ENCODE data around the gene RALGPS1.

Gene RALGPS1

DNA sequence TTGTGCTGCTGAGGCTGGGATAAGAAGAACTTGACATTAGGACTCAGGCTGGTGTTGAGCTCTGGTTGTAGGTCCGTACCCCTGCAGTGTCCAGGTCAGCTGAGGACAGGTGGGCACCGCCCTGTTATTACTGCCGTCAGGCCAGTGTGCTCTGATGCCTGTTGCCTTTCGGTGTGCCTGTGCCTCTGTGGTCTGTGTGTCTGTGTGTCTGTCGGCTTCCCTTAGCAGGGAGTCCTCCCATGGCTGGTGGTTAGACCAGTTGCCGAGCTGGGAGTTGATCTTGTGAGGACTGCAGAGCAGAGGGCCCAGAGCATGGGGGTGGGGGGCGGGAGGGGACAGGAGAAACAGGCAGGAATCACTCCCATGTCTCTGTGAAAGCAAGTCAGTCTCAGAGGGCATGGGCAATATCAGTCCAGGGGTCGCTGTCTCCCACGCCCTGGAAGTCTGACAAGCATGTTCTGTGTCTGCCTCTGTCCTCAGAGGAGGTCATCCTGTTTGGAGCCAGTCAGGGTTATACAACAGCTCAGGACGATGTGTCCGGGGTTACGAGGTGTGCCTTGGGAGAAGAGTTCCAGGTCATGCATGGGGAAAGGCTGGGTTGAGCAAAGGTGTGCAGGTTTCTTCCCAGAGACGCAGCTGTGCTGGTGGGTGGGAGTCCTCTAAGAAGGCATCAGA lies 282.7 kb downstream of the RALGPS1 start:
- in situ Hi-C loops (cut with MboI; ENCODE audit: low sequenced_read_pairs), result loop anchor here (5.0 kb wide), 1 partner anchor 260 kb away; no protein-coding TSS in a partner anchor

GRCh38 chr9:127197861-127198430 lies 283.4 kb downstream of the RALGPS1 start:
- in situ Hi-C loops (cut with MboI; ENCODE audit: low sequenced_read_pairs), result loop anchor here (5.0 kb wide), 1 partner anchor 261 kb away; no protein-coding TSS in a partner anchor

DNA sequence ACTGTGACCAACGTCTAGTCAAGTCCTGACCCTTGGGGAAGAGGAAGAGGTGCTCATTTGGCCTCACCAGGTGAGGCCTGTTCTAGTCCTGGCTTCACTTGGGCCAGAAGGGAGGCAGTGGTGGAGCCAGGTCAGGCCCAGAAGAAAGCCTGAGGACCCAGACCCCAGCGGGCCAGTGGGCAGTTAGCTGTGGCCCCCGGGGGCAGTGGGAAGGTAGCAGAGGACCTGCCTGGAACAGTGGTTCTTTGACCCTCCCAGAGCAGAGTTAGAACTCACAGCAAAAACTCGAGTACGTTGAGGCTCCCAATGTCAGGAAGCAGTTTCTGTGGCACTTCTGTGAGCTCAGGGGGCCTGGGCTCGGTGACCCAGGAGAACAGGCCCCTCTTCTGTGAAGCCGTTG lies 284.0 kb downstream of the RALGPS1 start:
- in situ Hi-C loops (cut with MboI; ENCODE audit: low sequenced_read_pairs), result loop anchor here (5.0 kb wide), 1 partner anchor 261 kb away; no protein-coding TSS in a partner anchor

DNA sequence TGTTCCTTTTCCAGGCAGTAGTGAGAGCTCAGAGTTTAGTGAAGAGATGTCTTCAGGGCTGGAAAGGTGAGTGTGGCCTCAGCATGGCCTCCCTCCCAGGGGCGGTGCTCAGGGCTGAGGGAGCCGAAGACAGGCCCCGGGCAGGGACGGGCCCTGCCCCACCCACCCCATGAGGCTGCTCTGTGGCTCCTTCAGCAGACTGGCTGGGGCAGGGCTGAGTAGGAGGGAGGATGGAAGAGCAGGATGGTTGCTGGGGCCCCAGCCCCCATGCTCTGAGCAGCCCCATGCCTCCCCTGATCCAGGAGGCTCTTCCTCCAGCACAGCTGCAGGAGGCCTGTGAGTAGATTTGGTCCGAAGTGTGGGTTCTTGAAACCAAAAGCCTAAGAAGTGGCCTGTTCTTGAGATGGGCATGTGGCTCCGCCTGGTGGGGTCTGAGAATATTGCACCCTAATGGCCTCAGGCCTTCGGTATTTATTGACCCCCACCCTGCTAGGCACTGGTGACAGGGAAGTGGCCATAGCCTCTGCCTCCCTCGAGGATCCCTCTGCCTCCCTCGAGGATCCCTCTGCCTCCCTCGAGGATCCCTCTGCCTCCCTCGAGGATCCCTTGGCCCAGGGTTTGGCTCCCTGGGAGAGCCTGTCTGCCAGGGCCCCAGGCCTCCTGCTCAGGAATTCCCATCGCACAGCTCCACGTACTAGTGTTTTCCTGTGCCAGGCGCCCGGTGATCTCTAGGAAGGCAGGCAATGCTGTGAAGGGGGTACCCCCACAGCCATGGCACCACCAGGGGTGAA lies 284.6 kb downstream of the RALGPS1 start:
- in situ Hi-C loops (cut with MboI; ENCODE audit: low sequenced_read_pairs), result loop anchor here (5.0 kb wide), 1 partner anchor 262 kb away; no protein-coding TSS in a partner anchor

DNA sequence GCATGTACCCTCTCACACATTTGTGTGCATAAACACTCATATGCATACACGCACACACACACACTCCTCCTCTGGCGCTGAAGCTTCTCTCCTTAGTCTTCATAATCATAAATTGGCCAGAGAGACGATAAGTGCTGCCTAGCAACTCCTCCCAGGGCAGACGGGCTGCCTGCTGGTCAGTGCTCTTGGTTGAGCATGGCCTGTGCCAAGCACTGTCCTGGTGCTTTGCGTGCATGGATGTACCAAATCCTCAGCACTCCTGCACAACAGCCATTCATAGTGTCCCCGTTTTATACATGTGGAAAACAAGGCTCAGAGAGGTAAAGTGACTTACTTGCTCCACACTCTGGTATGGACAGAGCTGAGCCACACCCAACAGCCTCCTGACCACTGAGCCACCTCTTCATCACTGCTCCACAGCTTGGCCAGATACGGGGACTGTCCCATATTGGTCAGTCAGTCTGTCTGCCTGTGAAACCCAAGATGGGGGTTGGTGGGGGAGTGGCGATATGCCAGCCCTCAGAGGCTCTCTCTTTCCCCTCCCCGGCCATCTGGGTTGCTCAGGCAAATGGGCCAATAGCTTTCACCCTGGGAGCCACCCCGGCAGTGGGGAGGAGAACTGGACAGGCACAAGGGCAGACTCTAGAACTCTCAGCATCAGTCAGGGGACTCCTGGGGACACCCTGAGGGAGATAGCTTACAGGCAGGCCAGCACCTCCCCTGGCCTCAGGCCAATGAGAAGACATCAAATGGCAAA lies 285.7 kb downstream of the RALGPS1 start:
- in situ Hi-C loops (cut with MboI; ENCODE audit: low sequenced_read_pairs), result loop anchor here (25.0 kb wide), 1 partner anchor 712 kb away; the partner anchor contains the start of gene ST6GALNAC4

GRCh38 chr9:127201071-127201541 lies 286.5 kb downstream of the RALGPS1 start:
- in situ Hi-C loops (cut with MboI; ENCODE audit: low sequenced_read_pairs), result loop anchor here (25.0 kb wide), 1 partner anchor 711 kb away; the partner anchor contains the start of gene ST6GALNAC4

GRCh38 chr9:127201731-127202130 lies 287.1 kb downstream of the RALGPS1 start:
- in situ Hi-C loops (cut with MboI; ENCODE audit: low sequenced_read_pairs), result loop anchor here (25.0 kb wide), 1 partner anchor 711 kb away; the partner anchor contains the start of gene ST6GALNAC4

DNA sequence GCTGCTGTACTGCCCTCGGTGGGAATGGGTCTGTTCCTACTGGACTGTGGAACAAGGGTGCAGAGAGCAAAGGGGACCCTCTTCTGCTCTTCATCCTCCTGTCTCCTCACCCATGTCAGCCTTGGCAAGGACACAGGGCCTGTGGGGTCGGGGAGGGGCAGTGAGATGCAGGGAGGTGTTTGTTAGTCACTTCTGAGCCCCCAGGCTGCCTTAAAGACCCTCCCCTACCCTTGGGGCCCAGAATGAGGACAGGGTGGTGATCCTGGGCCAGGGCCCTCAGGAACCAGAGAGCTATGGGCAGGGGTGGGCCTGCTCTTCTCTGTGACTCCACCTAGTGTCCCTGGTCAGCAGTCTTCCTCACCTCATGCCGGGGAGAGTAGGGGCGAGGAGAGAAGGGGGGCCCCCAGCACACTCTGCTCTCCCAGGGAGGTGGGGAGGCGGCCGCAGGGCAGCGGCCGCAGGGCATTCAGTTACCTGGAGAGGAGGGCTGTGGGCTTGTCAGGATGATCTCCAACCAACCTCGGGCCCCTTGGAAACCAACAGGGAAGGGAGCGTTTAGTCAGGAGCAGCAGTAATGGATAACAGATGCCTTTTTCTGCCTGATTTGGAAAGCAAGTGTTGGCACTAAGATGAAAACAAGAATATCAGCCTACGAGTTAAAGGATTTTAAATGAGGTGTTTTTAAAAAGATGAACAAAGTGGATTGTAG lies 288.0 kb downstream of the RALGPS1 start:
- in situ Hi-C loops (cut with MboI; ENCODE audit: low sequenced_read_pairs), result loop anchor here (25.0 kb wide), 1 partner anchor 710 kb away; the partner anchor contains the start of gene ST6GALNAC4

GRCh38 chr9:127203681-127204327 lies 289.2 kb downstream of the RALGPS1 start:
- in situ Hi-C loops (cut with MboI; ENCODE audit: low sequenced_read_pairs), result loop anchor here (25.0 kb wide), 1 partner anchor 708 kb away; the partner anchor contains the start of gene ST6GALNAC4

DNA sequence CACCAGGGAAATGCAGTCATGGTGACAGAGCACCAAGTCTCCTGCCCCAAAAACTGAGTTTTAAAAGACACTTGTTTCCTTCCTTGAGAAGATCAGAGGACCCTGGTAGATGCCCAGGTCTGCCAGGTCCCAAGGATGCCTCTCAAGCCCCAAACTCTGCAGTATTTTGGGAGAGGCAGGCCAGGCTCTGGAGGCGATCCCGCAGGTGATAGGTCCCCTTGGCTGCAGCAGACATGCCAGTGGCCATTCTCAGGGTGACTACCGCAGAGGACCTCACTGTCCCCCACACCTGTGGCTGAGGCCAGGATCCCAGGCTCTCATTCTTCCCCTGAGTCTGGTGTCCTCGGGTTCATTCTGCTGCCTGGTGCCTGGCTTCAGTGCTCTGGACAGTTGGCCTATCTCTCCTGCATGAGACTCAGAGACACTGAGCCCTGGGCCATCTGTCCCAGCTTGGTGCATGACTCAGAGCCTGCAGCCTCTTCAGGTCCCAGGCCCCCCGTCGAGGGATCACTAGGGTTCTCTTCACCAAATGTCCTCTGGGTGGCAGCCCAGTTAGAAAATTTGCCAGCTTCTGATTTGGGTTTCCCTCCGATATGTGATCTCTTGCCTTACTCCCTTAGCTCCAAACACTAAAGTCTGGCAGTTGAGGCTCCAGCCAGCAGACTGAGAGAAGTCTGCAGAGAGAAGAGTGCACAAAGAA lies 290.3 kb downstream of the RALGPS1 start:
- in situ Hi-C loops (cut with MboI; ENCODE audit: low sequenced_read_pairs), result loop anchor here (25.0 kb wide), 1 partner anchor 707 kb away; the partner anchor contains the start of gene ST6GALNAC4

GRCh38 chr9:127205952-127206351 lies 291.4 kb downstream of the RALGPS1 start:
- in situ Hi-C loops (cut with MboI; ENCODE audit: low sequenced_read_pairs), result loop anchor here (25.0 kb wide), 1 partner anchor 706 kb away; the partner anchor contains the start of gene ST6GALNAC4

DNA sequence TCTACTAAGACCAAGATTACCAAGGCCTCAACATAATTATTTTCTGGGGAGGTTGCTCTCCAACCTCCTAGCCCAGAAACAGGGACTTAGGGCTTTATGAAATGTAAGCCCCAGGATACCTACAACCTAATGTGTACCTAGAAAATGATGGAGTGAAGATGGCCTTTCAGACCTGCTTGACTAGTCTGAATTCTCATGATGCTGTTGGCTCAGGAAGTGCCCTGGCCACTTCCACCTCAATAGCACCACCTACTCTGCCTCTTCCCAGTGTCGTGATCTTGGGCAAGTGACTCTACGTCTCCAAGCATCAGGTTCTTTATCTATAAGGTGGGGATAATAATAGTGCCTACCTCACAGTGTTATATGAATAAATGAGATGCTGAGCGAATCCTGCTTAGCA lies 292.1 kb downstream of the RALGPS1 start:
- in situ Hi-C loops (cut with MboI; ENCODE audit: low sequenced_read_pairs), result loop anchor here (25.0 kb wide), 1 partner anchor 706 kb away; the partner anchor contains the start of gene ST6GALNAC4

- in situ Hi-C loops (cut with MboI; ENCODE audit: low sequenced_read_pairs), result loop anchor here (25.0 kb wide), 1 partner anchor 704 kb away; the partner anchor contains the start of gene ST6GALNAC4
Measured at GRCh38 chr9:127207734-127208410, 293.3 kb downstream of the RALGPS1 start.

GRCh38 chr9:127208416-127208815 lies 293.8 kb downstream of the RALGPS1 start:
- in situ Hi-C loops (cut with MboI; ENCODE audit: low sequenced_read_pairs), result loop anchor here (25.0 kb wide), 1 partner anchor 704 kb away; the partner anchor contains the start of gene ST6GALNAC4

GRCh38 chr9:127209220-127209619 lies 294.6 kb downstream of the RALGPS1 start:
- in situ Hi-C loops (cut with MboI; ENCODE audit: low sequenced_read_pairs), result loop anchor here (25.0 kb wide), 1 partner anchor 703 kb away; the partner anchor contains the start of gene ST6GALNAC4

GRCh38 chr9:127209948-127210640 lies 295.5 kb downstream of the RALGPS1 start:
- in situ Hi-C loops (cut with MboI; ENCODE audit: low sequenced_read_pairs), result loop anchor here (25.0 kb wide), 1 partner anchor 702 kb away; the partner anchor contains the start of gene ST6GALNAC4

Measured in HL-60/S4 treated with retinoic acid at 250 ng/mL for 4 days and 3 days (cell line).